ENCODE data around the gene SLC16A10. TPM values are rescaled to one million over a fixed set of nuclear protein-coding genes. Genes with fewer than 3 reads are reported as not detected.

Gene SLC16A10
- total and polyA plus RNA-seq, 2 experiments from 2014 or later = 19.9 to 34.1 TPM

GRCh38 chr6:111118826-111119225 lies 31.5 kb downstream of the SLC16A10 start:
- no peak overlapping the region for H2AFZ ChIP-seq

DNA sequence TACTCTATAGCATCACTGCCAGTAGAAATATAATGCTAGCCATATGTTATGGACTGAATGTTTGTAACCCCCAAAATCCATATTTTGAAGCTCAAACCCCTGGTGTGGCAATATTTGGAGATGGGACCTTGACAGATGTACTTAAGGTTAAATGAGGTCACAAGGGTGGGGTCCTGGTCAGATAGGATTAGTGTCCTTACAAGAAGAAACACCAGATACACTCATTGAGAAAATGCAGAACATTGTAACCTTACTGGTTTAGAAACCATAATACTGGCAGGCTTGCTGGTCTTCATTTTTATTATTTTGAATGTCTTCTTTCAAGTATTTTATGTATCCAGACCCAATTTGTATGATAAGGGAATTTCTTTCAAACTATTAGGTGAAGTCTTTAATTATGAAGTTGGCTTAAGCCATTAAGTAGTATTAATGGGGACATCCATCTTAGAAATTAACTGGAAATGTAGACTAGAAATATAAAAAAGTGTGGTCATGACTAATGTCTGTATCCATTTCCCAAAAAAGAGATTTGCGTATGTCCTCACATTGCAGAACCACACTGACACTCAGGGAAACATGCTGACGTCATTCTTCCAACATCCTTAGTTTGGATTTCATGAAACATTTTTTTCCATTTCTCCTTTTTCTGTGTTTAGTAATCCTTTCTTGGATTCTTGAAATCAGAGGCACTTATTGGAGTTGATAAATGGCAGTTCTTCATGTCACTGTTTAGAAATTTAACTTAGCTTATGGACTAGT lies 32.4 kb downstream of the SLC16A10 start:
- WGBS (ENCODE audit: low lambda C conversion rate, missing lambda C conversion rate) = 91% methylated on average over 2 of the region's 2 CpGs
- no peak for TF ChIP-seq EZH2phosphoT487 (IDR thresholded peaks at IDR 0.05; ENCODE audit: low read depth, severe bottlenecking, unreplicated experiment)
- TF ChIP-seq EZH2 (IDR thresholded peaks at IDR 0.05; ENCODE audit: borderline replicate concordance) = no peak
- TF ChIP-seq CTCF (IDR thresholded peaks at IDR 0.05; ENCODE audit: poor library complexity) = no peak
- H2AFZ ChIP-seq = no peak overlapping the region
- no peaks in the 10 kb centered on the region for H3K27me3 ChIP-seq
- H3K9me2 ChIP-seq (replicated peaks; ENCODE audit: insufficient read depth) = no peaks in the 10 kb centered on the region
- H3K4me1 ChIP-seq (ENCODE audit: insufficient read depth) = peaks cover 13% of the 10 kb centered on the region
- no peak for DNase-seq (ENCODE audit: low spot score)
- no peaks in the 10 kb centered on the region for H3K36me3 ChIP-seq (replicated peaks; ENCODE audit: insufficient read depth, low read depth)
- H3K4me3 ChIP-seq = no peak overlapping the region
- H4K20me1 ChIP-seq (ENCODE audit: insufficient read depth, poor library complexity, severe bottlenecking) = no peaks in the 10 kb centered on the region
- H3K9me3 ChIP-seq (ENCODE audit: low read depth) = no peaks in the 10 kb centered on the region
- H3K27ac ChIP-seq = peak overlapping the region; percentile 73
- no peak overlapping the region for H3K4me2 ChIP-seq
- peaks cover 15% of the 10 kb centered on the region for H3K79me2 ChIP-seq

More at GRCh38 chr6:111118826-111119225, 31.5 kb downstream of the SLC16A10 start:
- WGBS (ENCODE audit: low lambda C conversion rate, missing lambda C conversion rate) = 79% methylated on average over 2 of the region's 2 CpGs
- Histone ChIP-seq H3K4me1 (ENCODE audit: insufficient read depth) (peaks cover 18% of the 10 kb centered on the region), H3K4me2 (no peak overlapping the region), H4K20me1 (ENCODE audit: insufficient read depth, poor library complexity, severe bottlenecking) (no peaks in the 10 kb centered on the region), H3K27me3 (no peaks in the 10 kb centered on the region), H3K9me2 (replicated peaks; ENCODE audit: insufficient read depth) (no peaks in the 10 kb centered on the region), H3K36me3 (replicated peaks; ENCODE audit: insufficient read depth, low read depth) (no peaks in the 10 kb centered on the region), H3K27ac (no peak overlapping the region), H3K79me2 (peaks cover 13% of the 10 kb centered on the region), H3K9me3 (ENCODE audit: low read depth) (no peaks in the 10 kb centered on the region), H3K4me3 (no peak overlapping the region)
- no peak for DNase-seq (ENCODE audit: low spot score)
- TF ChIP-seq EZH2 (IDR thresholded peaks at IDR 0.05; ENCODE audit: borderline replicate concordance) (no peak), EZH2phosphoT487 (IDR thresholded peaks at IDR 0.05; ENCODE audit: low read depth, severe bottlenecking, unreplicated experiment) (no peak)

GRCh38 chr6:111121789-111122350 lies 34.6 kb downstream of the SLC16A10 start:
- DNase-seq (ENCODE audit: low spot score) = no peak
- H4K20me1 ChIP-seq (ENCODE audit: insufficient read depth, poor library complexity, severe bottlenecking) = no peaks in the 10 kb centered on the region
- no peaks in the 10 kb centered on the region for H3K9me2 ChIP-seq (replicated peaks; ENCODE audit: insufficient read depth)
- H3K4me2 ChIP-seq = no peak overlapping the region
- no peaks in the 10 kb centered on the region for H3K9me3 ChIP-seq (ENCODE audit: low read depth)
- WGBS (ENCODE audit: low lambda C conversion rate, missing lambda C conversion rate) = 100% methylated on average over 4 of the region's 4 CpGs
- H3K4me1 ChIP-seq (ENCODE audit: insufficient read depth) = peaks cover 13% of the 10 kb centered on the region
- H3K27ac ChIP-seq = no peak overlapping the region
- no peak for TF ChIP-seq CTCF (IDR thresholded peaks at IDR 0.05; ENCODE audit: poor library complexity)
- no peak for TF ChIP-seq EZH2phosphoT487 (IDR thresholded peaks at IDR 0.05; ENCODE audit: low read depth, severe bottlenecking, unreplicated experiment)
- TF ChIP-seq EZH2 (IDR thresholded peaks at IDR 0.05; ENCODE audit: borderline replicate concordance) = no peak
- peaks cover 11% of the 10 kb centered on the region for H3K79me2 ChIP-seq
- H3K27me3 ChIP-seq = no peaks in the 10 kb centered on the region
- H3K4me3 ChIP-seq = no peak overlapping the region
- H2AFZ ChIP-seq = no peak overlapping the region
- no peaks in the 10 kb centered on the region for H3K36me3 ChIP-seq (replicated peaks; ENCODE audit: insufficient read depth, low read depth)
